OCI-LY1 (cell line): ENCODE data around the gene IFRD2.

Experiments
- H2AFZ ChIP-seq: fragments of 200-600 bp; sonication (generic), shearing (Covaris generic); 2 replicates; pipeline ENCODE4 v1.6.0; 2014; ENCODE audit warnings: antibody characterized with exemption, mild to moderate bottlenecking, low read length
- H3F3A ChIP-seq: fragments of 200-600 bp; sonication (generic), shearing (Covaris generic); 2 replicates; pipeline ENCODE4 v1.6.0; 2014; ENCODE audit warnings: mild to moderate bottlenecking, antibody characterized with exemption, low read length, moderate library complexity; ENCODE audit not compliant: insufficient read depth
- H3K27ac ChIP-seq: fragments of 200-600 bp; sonication (generic); 2 replicates; pipeline ENCODE4 v1.5.1; 2014; ENCODE audit warnings: low read length, mixed run types, mild to moderate bottlenecking, low read depth; ENCODE audit not compliant: poor library complexity, severe bottlenecking
- H3K27me3 ChIP-seq: fragments of 200-600 bp; sonication (generic); 2 replicates; pipeline ENCODE4 v1.6.0; 2014; ENCODE audit warnings: antibody characterized with exemption, mild to moderate bottlenecking, low read length, moderate library complexity; ENCODE audit not compliant: insufficient read depth
- H3K36me3 ChIP-seq: fragments of 200-600 bp; sonication (generic); 2 replicates; pipeline ENCODE4 v1.6.1; 2014; ENCODE audit warnings: mild to moderate bottlenecking, antibody characterized with exemption, low read length, moderate library complexity, mixed read lengths; ENCODE audit not compliant: insufficient read depth
- H3K4me1 ChIP-seq: fragments of 200-600 bp; sonication (generic); 2 replicates; pipeline ENCODE4 v1.5.1; 2014; ENCODE audit warnings: mild to moderate bottlenecking, low read length, moderate library complexity; ENCODE audit not compliant: insufficient read depth, severe bottlenecking
- H3K4me2 ChIP-seq: fragments of 200-600 bp; sonication (generic), shearing (Covaris generic); 2 replicates; pipeline ENCODE4 v1.6.1; 2014; ENCODE audit warnings: low read length
- H3K4me3 ChIP-seq: fragments of 200-600 bp; sonication (generic); 2 replicates; pipeline ENCODE4 v1.5.1; 2014; ENCODE audit warnings: low read length, low read depth, mild to moderate bottlenecking, mixed read lengths; ENCODE audit not compliant: poor library complexity, severe bottlenecking
- H3K79me2 ChIP-seq: fragments of 200-600 bp; shearing (Covaris generic); 2 replicates; pipeline ENCODE4 v1.6.1; 2016; ENCODE audit warnings: mixed run types, low read length, mixed read lengths; ENCODE audit not compliant: insufficient read depth
- H3K9ac ChIP-seq: fragments of 200-600 bp; sonication (generic), shearing (Covaris generic); 2 replicates; pipeline ENCODE4 v1.6.1; 2014; ENCODE audit warnings: mild to moderate bottlenecking, low read length, mixed read lengths
- H3K9me2 ChIP-seq: fragments of 200-600 bp; sonication (generic), shearing (Covaris generic); 2 replicates; pipeline ENCODE4 v1.6.1; 2014; ENCODE audit warnings: low read depth, mild to moderate bottlenecking, low read length, mixed read lengths
- H3K9me3 ChIP-seq: fragments of 200-600 bp; shearing (Covaris generic); 2 replicates; pipeline ENCODE4 v1.6.1; 2014; ENCODE audit warnings: low read length, mixed read lengths
- H4K20me1 ChIP-seq: fragments of 200-600 bp; sonication (generic), shearing (Covaris generic); 2 replicates; pipeline ENCODE4 v1.6.0; 2016; ENCODE audit warnings: mild to moderate bottlenecking, low read length; ENCODE audit not compliant: insufficient read depth
- EZH2 ChIP-seq: fragments of 200-600 bp; sonication (generic), shearing (Covaris generic); IDR thresholded peaks from 2 replicates; pipeline ENCODE4 v1.8.0; 2017; ENCODE audit warnings: borderline replicate concordance, mixed run types, mild to moderate bottlenecking, antibody characterized with exemption, low read length, moderate library complexity, mixed read lengths
- TF ChIP-seq, protein P1 (sequence below): fragments of 200-600 bp; sonication (generic), shearing (Covaris generic); IDR thresholded peaks from 2 replicates; pipeline ENCODE4 v1.5.1; 2017; ENCODE audit warnings: mild to moderate bottlenecking, antibody characterized with exemption, low read length, moderate library complexity, mixed read lengths

The IFRD2 gene

GRCh38 chr3:50267280-50267913, 24.8 kb downstream of the IFRD2 start:
- Histone ChIP-seq H3K4me3 (no peak overlapping the region), H3K79me2 (no peaks in the 10 kb centered on the region), H3F3A (no peaks in the 10 kb centered on the region), H3K4me1 (no peaks in the 10 kb centered on the region), H3K9me3 (no peaks in the 10 kb centered on the region), H2AFZ (no peak overlapping the region), H4K20me1 (no peaks in the 10 kb centered on the region), H3K4me2 (no peak overlapping the region), H3K36me3 (no peaks in the 10 kb centered on the region), H3K27ac (no peak overlapping the region), H3K9ac (no peak overlapping the region), H3K27me3 (0 out of 2 replicates have a peak, but pooled peaks cover 4% of the 10 kb centered on the region), H3K9me2 (no peaks in the 10 kb centered on the region)
- TF ChIP-seq, protein P1, sequence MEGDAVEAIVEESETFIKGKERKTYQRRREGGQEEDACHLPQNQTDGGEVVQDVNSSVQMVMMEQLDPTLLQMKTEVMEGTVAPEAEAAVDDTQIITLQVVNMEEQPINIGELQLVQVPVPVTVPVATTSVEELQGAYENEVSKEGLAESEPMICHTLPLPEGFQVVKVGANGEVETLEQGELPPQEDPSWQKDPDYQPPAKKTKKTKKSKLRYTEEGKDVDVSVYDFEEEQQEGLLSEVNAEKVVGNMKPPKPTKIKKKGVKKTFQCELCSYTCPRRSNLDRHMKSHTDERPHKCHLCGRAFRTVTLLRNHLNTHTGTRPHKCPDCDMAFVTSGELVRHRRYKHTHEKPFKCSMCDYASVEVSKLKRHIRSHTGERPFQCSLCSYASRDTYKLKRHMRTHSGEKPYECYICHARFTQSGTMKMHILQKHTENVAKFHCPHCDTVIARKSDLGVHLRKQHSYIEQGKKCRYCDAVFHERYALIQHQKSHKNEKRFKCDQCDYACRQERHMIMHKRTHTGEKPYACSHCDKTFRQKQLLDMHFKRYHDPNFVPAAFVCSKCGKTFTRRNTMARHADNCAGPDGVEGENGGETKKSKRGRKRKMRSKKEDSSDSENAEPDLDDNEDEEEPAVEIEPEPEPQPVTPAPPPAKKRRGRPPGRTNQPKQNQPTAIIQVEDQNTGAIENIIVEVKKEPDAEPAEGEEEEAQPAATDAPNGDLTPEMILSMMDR = no peak
- no peak for TF ChIP-seq EZH2

GRCh38 chr3:50266836-50267235, 25.4 kb downstream of the IFRD2 start:
- no peak overlapping the region for H2AFZ ChIP-seq
- H4K20me1 ChIP-seq = no peaks in the 10 kb centered on the region
- H3K36me3 ChIP-seq = no peaks in the 10 kb centered on the region
- no peaks in the 10 kb centered on the region for H3K9me3 ChIP-seq
- no peaks in the 10 kb centered on the region for H3K79me2 ChIP-seq
- no peaks in the 10 kb centered on the region for H3K9me2 ChIP-seq
- H3K4me3 ChIP-seq = no peak overlapping the region
- no peaks in the 10 kb centered on the region for H3F3A ChIP-seq
- no peak for TF ChIP-seq EZH2
- TF ChIP-seq, protein P1 = no peak
- H3K9ac ChIP-seq = no peak overlapping the region
- H3K4me2 ChIP-seq = no peak overlapping the region
- 0 out of 2 replicates have a peak, but pooled peaks cover 4% of the 10 kb centered on the region for H3K27me3 ChIP-seq
- H3K27ac ChIP-seq = no peak overlapping the region
- no peaks in the 10 kb centered on the region for H3K4me1 ChIP-seq

DNA sequence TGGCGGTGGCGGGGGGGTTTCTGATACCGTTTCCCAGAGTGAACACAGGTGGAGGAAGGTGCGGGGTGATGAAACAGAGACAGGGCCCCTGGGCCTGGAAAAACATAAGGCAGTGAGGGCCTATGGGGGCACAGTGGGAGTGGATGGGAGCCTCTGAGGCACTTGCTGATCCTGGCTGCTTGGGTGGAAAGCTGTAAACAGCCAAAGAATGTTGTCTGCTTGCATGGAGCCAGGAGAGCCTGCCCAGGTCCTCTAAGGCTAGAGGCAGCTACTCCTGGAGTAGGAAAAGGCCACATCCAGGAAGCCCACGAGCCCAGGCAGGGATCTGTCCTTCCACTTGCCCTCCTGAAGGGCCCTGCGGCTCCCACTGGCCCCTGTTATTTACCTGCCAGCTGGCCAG, 26.2 kb downstream of the IFRD2 start:
- no peak overlapping the region for H3K4me2 ChIP-seq
- no peak overlapping the region for H3K9ac ChIP-seq
- H3F3A ChIP-seq = no peaks in the 10 kb centered on the region
- H3K36me3 ChIP-seq = no peaks in the 10 kb centered on the region
- no peaks in the 10 kb centered on the region for H3K9me3 ChIP-seq
- H3K27me3 ChIP-seq = 0 out of 2 replicates have a peak, but pooled peaks cover 4% of the 10 kb centered on the region
- no peaks in the 10 kb centered on the region for H4K20me1 ChIP-seq
- no peak overlapping the region for H3K27ac ChIP-seq
- H3K9me2 ChIP-seq = no peaks in the 10 kb centered on the region
- no peak overlapping the region for H2AFZ ChIP-seq
- no peaks in the 10 kb centered on the region for H3K4me1 ChIP-seq
- no peaks in the 10 kb centered on the region for H3K79me2 ChIP-seq
- TF ChIP-seq EZH2 = no peak
- TF ChIP-seq, protein P1 = no peak
- H3K4me3 ChIP-seq = no peak overlapping the region
